ENCODE results near the gene MEF2B.
"Not testable (repeated sequence)": the region's sequence is repeated elsewhere in the genome, so short reads cannot be mapped to it uniquely, and the experiment has no call there.

MEF2B gene

DNA sequence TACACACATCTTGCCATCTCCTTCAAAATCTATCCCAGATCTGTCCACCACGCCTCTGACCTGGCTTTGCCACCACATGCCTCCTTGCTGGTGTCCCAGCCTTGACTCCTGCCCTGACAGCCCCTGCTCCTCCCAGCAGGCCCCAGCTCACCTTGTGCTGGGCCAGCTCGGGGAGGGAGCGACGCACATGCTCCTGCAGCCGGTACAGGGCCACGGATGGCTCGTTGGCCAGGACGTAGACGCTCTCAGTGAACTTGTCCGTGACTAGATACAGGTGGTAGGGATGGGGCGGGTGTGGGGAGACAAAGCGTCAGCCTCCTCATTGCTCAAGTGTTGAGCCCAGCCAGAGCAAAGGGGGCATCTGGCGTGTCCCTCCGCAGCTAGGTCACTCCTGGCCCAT, 16.7 kb upstream of the MEF2B start:
- Mint-ChIP-seq H3K27me3 (ENCODE audit: low read depth) (no peaks in the 10 kb centered on the region), H3K36me3 (ENCODE audit: low read depth) (peaks cover 22% of the 10 kb centered on the region), H3K4me1 (no peaks in the 10 kb centered on the region), H3K27ac (no peak overlapping the region), H3K9me3 (no peaks in the 10 kb centered on the region), H3K4me3 (no peak overlapping the region)
- TF ChIP-seq, protein P1, sequence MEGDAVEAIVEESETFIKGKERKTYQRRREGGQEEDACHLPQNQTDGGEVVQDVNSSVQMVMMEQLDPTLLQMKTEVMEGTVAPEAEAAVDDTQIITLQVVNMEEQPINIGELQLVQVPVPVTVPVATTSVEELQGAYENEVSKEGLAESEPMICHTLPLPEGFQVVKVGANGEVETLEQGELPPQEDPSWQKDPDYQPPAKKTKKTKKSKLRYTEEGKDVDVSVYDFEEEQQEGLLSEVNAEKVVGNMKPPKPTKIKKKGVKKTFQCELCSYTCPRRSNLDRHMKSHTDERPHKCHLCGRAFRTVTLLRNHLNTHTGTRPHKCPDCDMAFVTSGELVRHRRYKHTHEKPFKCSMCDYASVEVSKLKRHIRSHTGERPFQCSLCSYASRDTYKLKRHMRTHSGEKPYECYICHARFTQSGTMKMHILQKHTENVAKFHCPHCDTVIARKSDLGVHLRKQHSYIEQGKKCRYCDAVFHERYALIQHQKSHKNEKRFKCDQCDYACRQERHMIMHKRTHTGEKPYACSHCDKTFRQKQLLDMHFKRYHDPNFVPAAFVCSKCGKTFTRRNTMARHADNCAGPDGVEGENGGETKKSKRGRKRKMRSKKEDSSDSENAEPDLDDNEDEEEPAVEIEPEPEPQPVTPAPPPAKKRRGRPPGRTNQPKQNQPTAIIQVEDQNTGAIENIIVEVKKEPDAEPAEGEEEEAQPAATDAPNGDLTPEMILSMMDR (IDR thresholded peaks at IDR 0.05; ENCODE audit: unreplicated experiment in 3 of 3): no peak

DNA sequence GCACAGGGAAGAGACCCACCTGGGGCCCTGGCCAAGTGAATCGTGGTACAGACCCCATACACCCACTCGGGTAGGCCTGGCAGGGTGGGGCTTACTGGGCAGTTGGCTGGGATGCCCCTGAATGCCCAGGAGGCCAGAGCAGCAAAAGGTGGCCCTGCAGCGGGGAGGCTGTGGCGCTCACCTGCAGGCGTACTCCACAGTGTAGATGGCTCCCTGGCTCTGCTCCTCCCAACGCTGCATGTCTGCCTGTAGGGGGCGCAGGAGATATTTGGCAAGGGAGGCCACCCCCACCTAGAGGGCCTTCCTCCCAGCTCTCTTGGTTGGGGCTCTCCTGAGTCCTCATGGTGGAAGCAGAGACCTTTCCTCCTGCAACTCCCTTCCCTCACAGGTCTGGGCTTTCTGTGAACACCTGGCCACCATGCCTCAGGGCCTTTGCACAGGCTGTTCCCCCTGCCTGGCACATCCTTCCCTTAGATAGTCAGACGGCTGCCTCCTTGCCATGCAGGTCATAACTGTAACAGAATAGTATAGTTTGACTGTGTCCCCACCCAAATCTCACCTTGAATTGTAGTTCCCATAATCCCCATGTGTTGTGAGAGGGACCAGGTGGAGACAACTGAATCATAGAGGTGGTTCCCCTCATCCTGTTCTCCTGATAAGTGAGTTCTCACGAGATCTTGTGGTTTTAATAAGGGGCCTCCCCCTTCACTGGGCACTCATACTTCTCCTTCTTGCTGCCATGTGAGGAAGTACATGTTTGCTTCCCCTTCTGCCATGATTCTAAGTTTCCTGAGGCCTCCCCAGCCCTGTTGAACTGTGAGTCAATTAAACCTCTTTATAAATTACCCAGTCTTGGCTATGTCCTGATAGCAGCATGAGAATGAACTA, 16.0 kb upstream of the MEF2B start:
- TF ChIP-seq, protein P1 (IDR thresholded peaks at IDR 0.05; ENCODE audit: unreplicated experiment in 3 of 3): peak; percentile 11 to 45 (median 27)
- H3K36me3 Mint-ChIP-seq (ENCODE audit: low read depth): peaks cover 27% of the 10 kb centered on the region
- H3K4me3 Mint-ChIP-seq: no peak overlapping the region
- H3K9me3 Mint-ChIP-seq: no peaks in the 10 kb centered on the region
- H3K4me1 Mint-ChIP-seq: no peaks in the 10 kb centered on the region
- no peak overlapping the region for H3K27ac Mint-ChIP-seq
- H3K27me3 Mint-ChIP-seq (ENCODE audit: low read depth): no peaks in the 10 kb centered on the region

DNA sequence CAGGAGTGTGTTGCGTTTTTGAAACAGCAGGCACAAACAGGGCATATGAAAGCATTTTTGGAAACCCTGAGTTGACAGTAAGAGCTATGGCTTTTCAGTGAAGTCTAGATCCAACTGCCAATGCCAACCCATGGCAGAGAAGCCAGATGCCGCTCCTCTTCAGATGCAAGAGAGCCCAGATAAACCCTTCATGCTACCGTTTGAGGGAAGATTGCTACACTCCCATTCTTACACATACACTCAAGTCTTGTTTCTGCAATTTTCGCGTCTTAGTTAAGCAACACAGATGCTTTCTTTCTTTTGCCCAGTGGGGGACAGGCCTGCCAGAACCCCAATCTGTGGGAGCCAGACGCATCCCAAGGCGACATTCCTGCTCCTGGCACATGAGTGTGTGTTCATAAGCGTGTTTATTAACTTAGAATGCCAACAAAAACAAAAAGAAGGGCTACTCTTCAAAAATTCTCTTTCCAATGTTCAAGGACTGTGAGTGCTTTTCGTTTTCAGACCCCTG, 11.5 kb upstream of the MEF2B start:
- peaks cover 22% of the 10 kb centered on the region for H3K36me3 Mint-ChIP-seq (ENCODE audit: low read depth)
- H3K4me1 Mint-ChIP-seq: no peaks in the 10 kb centered on the region
- no peak overlapping the region for H3K27ac Mint-ChIP-seq
- no peaks in the 10 kb centered on the region for H3K9me3 Mint-ChIP-seq
- TF ChIP-seq, protein P1 (IDR thresholded peaks at IDR 0.05; ENCODE audit: unreplicated experiment in 3 of 3): no peak
- H3K4me3 Mint-ChIP-seq: no peak overlapping the region
- no peaks in the 10 kb centered on the region for H3K27me3 Mint-ChIP-seq (ENCODE audit: low read depth)

DNA sequence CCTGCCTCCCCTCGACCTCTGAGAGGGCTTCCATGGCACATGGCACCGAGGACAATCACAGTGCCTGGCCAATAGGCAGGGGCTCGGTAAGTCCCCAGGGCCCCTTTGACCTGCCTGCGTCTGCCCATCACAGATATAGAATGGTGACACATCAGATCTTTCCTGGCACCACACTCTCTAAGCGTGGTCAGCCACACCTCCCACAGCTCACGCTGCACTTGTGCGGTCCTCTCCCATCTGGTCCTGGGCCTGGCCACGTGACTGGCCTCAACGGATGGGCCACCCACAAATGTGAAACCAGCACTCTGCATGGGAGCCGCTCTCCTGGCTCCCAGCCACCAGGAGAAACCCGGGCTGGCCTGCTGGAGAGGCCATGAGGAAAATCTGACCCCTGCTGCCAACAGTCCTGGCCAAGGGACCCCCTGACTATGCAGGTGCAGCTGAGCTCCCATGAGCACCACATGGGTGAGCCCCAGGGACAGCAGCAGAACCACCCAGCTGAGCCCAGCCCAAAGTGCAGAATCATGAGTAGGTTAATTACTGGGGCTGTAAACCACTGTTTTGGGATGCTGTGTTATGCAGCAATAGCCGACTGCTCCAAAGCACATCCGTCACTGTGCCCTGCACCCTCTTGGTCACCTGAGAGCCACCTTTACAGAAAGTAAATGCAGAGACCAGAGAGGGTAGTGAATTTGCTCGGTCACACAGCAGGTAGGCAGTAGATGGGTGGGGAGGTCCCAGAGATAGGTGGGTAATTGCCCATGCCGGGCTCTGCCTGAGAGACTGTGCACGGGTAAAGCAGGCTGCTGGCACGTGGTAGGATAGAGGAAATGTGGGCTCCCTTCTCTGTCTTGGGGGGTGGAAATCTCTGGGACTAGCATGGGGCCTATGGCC, 9.7 kb upstream of the MEF2B start:
- H3K9me3 Mint-ChIP-seq: no peaks in the 10 kb centered on the region

DNA sequence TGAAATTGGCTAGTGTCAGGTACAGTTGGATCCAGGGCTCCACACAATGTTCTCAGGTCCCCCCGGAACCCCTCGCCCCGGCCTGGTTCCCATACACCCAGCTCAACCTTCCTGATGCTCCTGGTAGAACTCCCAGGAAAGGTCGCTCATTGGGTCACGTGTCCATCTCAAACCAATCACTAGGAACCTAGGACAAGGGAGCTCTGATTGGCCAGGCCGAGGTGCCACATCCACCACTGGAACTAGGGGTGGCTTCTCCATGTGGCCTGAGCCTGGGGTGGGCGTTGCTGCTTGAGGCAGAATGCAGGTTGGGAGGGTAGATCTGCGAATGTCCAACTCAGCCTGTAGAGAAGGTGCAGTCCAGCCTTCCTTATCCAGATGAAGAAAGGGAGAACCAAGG, 6.9 kb upstream of the MEF2B start:
- H3K9me3 Mint-ChIP-seq: no peaks in the 10 kb centered on the region
- peaks cover 7% of the 10 kb centered on the region for H3K36me3 Mint-ChIP-seq (ENCODE audit: low read depth)
- no peaks in the 10 kb centered on the region for H3K27me3 Mint-ChIP-seq (ENCODE audit: low read depth)
- no peak overlapping the region for H3K27ac Mint-ChIP-seq
- TF ChIP-seq, protein P1 (IDR thresholded peaks at IDR 0.05; ENCODE audit: unreplicated experiment in 3 of 3): no peak
- no peak overlapping the region for H3K4me3 Mint-ChIP-seq
- H3K4me1 Mint-ChIP-seq: peaks cover 6% of the 10 kb centered on the region

More for the DNA sequence above, 9.7 kb upstream of the MEF2B start:
- Mint-ChIP-seq H3K4me3 (no peak overlapping the region), H3K36me3 (ENCODE audit: low read depth) (peaks cover 17% of the 10 kb centered on the region), H3K4me1 (no peaks in the 10 kb centered on the region), H3K27ac (no peak overlapping the region), H3K27me3 (ENCODE audit: low read depth) (no peaks in the 10 kb centered on the region)
- TF ChIP-seq, protein P1 (IDR thresholded peaks at IDR 0.05; ENCODE audit: unreplicated experiment in 3 of 3): no peak

DNA sequence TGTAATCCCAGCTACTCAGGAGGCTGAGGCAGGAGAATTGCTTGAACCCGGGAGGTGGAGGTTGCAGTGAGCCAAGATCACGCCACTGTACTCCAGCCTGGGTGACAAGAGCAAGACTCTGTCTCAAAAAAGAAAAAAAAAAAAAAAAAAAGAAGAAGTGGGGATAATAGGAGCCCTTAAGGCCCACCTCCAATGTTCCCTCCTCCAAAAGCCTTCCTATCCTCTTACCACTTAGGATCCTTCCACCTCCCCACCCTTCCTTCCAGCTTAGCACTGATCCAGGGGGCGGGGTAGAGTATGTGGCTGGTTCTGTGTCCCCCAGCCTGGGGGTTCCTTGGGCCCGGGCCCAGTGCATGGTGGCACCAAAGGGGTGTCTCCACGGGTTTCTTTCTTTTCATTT, 3.2 kb upstream of the MEF2B start:
- not testable (repeated sequence) for H3K4me3 Mint-ChIP-seq; H3K36me3 Mint-ChIP-seq (ENCODE audit: low read depth); H3K27me3 Mint-ChIP-seq (ENCODE audit: low read depth); H3K9me3 Mint-ChIP-seq; H3K27ac Mint-ChIP-seq
- H3K4me1 Mint-ChIP-seq: peaks cover 29% of the 10 kb centered on the region

All from nephron (organoid).